Natural killer cell (primary cell): ENCODE measurements around the gene ITPR1. TPM values are rescaled to one million over a fixed set of nuclear protein-coding genes. Genes with fewer than 3 reads are reported as not detected.

Experiments
- ATAC-seq, 3 donors: fragments of 150-1000 bp in 2 of 3; fragments of 200-7000 bp in 1 of 3; cut with Tn5 transposase; 1 replicate in 1 of 3; 2 replicates in 2 of 3; pipeline ENCODE4 v1.10.0; 2021; ENCODE audit warnings: mild to moderate bottlenecking in 2 of 3, moderate library complexity in 2 of 3
- DNase-seq, 2 donors: peaks; one replicate each; pipeline versions ENCODE4 v3.0.0 to v3.0.0-alpha.2; 2013 to 2021; ENCODE audit warnings: mixed read lengths in 1 of 2
- H3K27ac ChIP-seq: one replicate; pipeline ENCODE4 v1.5.1; 2013; ENCODE audit warnings: mild to moderate bottlenecking, low read length
- H3K27me3 ChIP-seq: one replicate; pipeline ENCODE4 v1.6.1; 2013; ENCODE audit warnings: low read length; ENCODE audit not compliant: control insufficient read depth, insufficient read depth
- H3K36me3 ChIP-seq: one replicate; pipeline ENCODE4 v1.6.1; 2013; ENCODE audit warnings: low read length; ENCODE audit not compliant: control insufficient read depth, insufficient read depth
- H3K4me1 ChIP-seq: one replicate; pipeline ENCODE4 v1.6.1; 2013; ENCODE audit warnings: low read length; ENCODE audit not compliant: control insufficient read depth, insufficient read depth
- H3K4me3 ChIP-seq: one replicate; pipeline ENCODE4 v1.5.1; 2013; ENCODE audit warnings: low read length
- H3K9me3 ChIP-seq: one replicate; pipeline ENCODE4 v1.6.1; 2013; ENCODE audit warnings: low read length; ENCODE audit not compliant: control insufficient read depth, insufficient read depth
- H3K27ac Mint-ChIP-seq, 2 donors: one replicate each; pipeline ENCODE4 v1.8.0; 2022; ENCODE audit warnings: mild to moderate bottlenecking in 2 of 2, mixed read lengths in 2 of 2, moderate library complexity in 1 of 2
- H3K27me3 Mint-ChIP-seq, 2 donors: one replicate each; pipeline ENCODE4 v1.8.0; 2022; ENCODE audit warnings: low read depth in 2 of 2, mixed read lengths in 2 of 2
- H3K36me3 Mint-ChIP-seq: one replicate; pipeline ENCODE4 v1.8.0; 2022; ENCODE audit warnings: mixed read lengths
- H3K4me1 Mint-ChIP-seq, 2 donors: one replicate each; pipeline ENCODE4 v1.8.0; 2022; ENCODE audit warnings: mixed read lengths in 2 of 2
- H3K4me3 Mint-ChIP-seq: one replicate; pipeline ENCODE4 v1.8.0; 2022; ENCODE audit warnings: mild to moderate bottlenecking, moderate library complexity, mixed read lengths
- H3K9me3 Mint-ChIP-seq, 2 donors: one replicate each; pipeline ENCODE4 v1.8.0; 2022; ENCODE audit warnings: mixed read lengths in 2 of 2
- CTCF ChIP-seq: fragments of 200-600 bp; IDR thresholded peaks from one replicate; pipeline ENCODE4 v1.8.0; 2022; ENCODE audit warnings: antibody characterized with exemption
- WGBS: methylation state at CpG from one replicate; pipeline ENCODE4 v1.1.7; 2013; ENCODE audit warnings: missing lambda C conversion rate; ENCODE audit not compliant: insufficient coverage; 5-methylcytosine and 5-hydroxymethylcytosine counted together
- intact Hi-C: fragments of 100-400 bp; cut with micrococcal nuclease; formaldehyde crosslinking; loops from one replicate; pipeline ENCODE4 v1.14.2; 2022
- total RNA-seq, 4 donors: library from RNA; stranded (reverse); fragments of 120-200 nt in 1 of 4; gene quantifications; one replicate each; pipeline versions ENCODE4 v1.2.3 to v1.2.4, GENCODE V29; 2013 to 2022

The ITPR1 gene
- total RNA-seq, 3 donors from 2014 or later (not counting 1 experiment from before 2014, with no cell fraction given), result 86.7 to 123 (median 94.8) TPM

- no peak for TF ChIP-seq CTCF
- Mint-ChIP-seq H3K27ac (no peak overlapping the region), H3K9me3 (peaks cover 0 to 3% of the 10 kb centered on the region in 2 donors), H3K4me3 (no peak overlapping the region), H3K4me1 (peaks cover 6 to 19% of the 10 kb centered on the region in 2 donors), H3K27me3 (no peaks in the 10 kb centered on the region), H3K36me3 (peaks cover 15% of the 10 kb centered on the region)
- Histone ChIP-seq H3K27ac (no peak overlapping the region), H3K27me3 (no peaks in the 10 kb centered on the region), H3K9me3 (peaks cover 4% of the 10 kb centered on the region), H3K4me1 (peaks cover 4% of the 10 kb centered on the region), H3K36me3 (peaks cover 5% of the 10 kb centered on the region), H3K4me3 (no peak overlapping the region)
- DNase-seq, result no peak
- 93% methylated on average over 5 of the region's 5 CpGs for WGBS
- no peak for ATAC-seq
- intact Hi-C loops, result no loop called here
These were observed 274.9 kb downstream of the ITPR1 start for GRCh38 chr3:4768021-4768420.

- WGBS, result 86% methylated on average over 12 of the region's 12 CpGs
- no peak overlapping the region for H3K27ac Mint-ChIP-seq
- peaks cover 12% of the 10 kb centered on the region for H3K36me3 Mint-ChIP-seq
- intact Hi-C loops, result no loop called here
- TF ChIP-seq CTCF, result no peak
- H3K9me3 Mint-ChIP-seq, result peaks cover 0 to 3% of the 10 kb centered on the region in 2 donors
- H3K4me3 Mint-ChIP-seq, result no peak overlapping the region
- no peak overlapping the region for H3K4me3 ChIP-seq
- peaks cover 4% of the 10 kb centered on the region for H3K4me1 ChIP-seq
- peaks cover 4% of the 10 kb centered on the region for H3K9me3 ChIP-seq
- H3K36me3 ChIP-seq, result peaks cover 5% of the 10 kb centered on the region
- H3K4me1 Mint-ChIP-seq, result peaks cover 8 to 22% of the 10 kb centered on the region in 2 donors
- H3K27me3 ChIP-seq, result no peaks in the 10 kb centered on the region
- no peak for ATAC-seq
- no peak overlapping the region for H3K27ac ChIP-seq
- H3K27me3 Mint-ChIP-seq, result no peaks in the 10 kb centered on the region
- DNase-seq, result no peak
These were observed 275.4 kb downstream of the ITPR1 start for GRCh38 chr3:4768521-4768920.

- ATAC-seq (no peak), DNase-seq (no peak)
- Histone ChIP-seq H3K4me3 (no peak overlapping the region), H3K27me3 (no peaks in the 10 kb centered on the region), H3K27ac (no peak overlapping the region), H3K4me1 (peaks cover 4% of the 10 kb centered on the region), H3K36me3 (peaks cover 8% of the 10 kb centered on the region), H3K9me3 (peaks cover 4% of the 10 kb centered on the region)
- peaks cover 10 to 12% of the 10 kb centered on the region in 2 donors for H3K4me1 Mint-ChIP-seq
- no peak overlapping the region for H3K4me3 Mint-ChIP-seq
- no peak overlapping the region for H3K27ac Mint-ChIP-seq
- peaks cover 15% of the 10 kb centered on the region for H3K36me3 Mint-ChIP-seq
- intact Hi-C loops, result no loop called here
- H3K27me3 Mint-ChIP-seq, result no peaks in the 10 kb centered on the region
- 98% methylated on average over 4 of the region's 5 CpGs for WGBS
- no peak for TF ChIP-seq CTCF
- H3K9me3 Mint-ChIP-seq, result peaks cover 0 to 3% of the 10 kb centered on the region in 2 donors
These were observed 277.4 kb downstream of the ITPR1 start for GRCh38 chr3:4770561-4770960.

- H3K9me3 ChIP-seq, result peaks cover under 1% of the 10 kb centered on the region
- no peaks in the 10 kb centered on the region for H3K27me3 Mint-ChIP-seq
- no peak for DNase-seq
- H3K4me3 Mint-ChIP-seq, result no peak overlapping the region
- peaks cover 10 to 15% of the 10 kb centered on the region in 2 donors for H3K4me1 Mint-ChIP-seq
- H3K27ac ChIP-seq, result no peak overlapping the region
- H3K4me1 ChIP-seq, result peaks cover 4% of the 10 kb centered on the region
- H3K4me3 ChIP-seq, result no peak overlapping the region
- no peak for ATAC-seq
- no peak for TF ChIP-seq CTCF
- H3K27me3 ChIP-seq, result no peaks in the 10 kb centered on the region
- peaks cover 0 to 2% of the 10 kb centered on the region in 2 donors for H3K9me3 Mint-ChIP-seq
- intact Hi-C loops, result no loop called here
- H3K36me3 Mint-ChIP-seq, result peaks cover 15% of the 10 kb centered on the region
- WGBS, result 88% methylated on average over 5 of the region's 5 CpGs
- no peak overlapping the region for H3K27ac Mint-ChIP-seq
- H3K36me3 ChIP-seq, result peaks cover 11% of the 10 kb centered on the region
These were observed 278.1 kb downstream of the ITPR1 start for GRCh38 chr3:4771243-4771642.
